Panc1 (cell line): ENCODE results near the gene LOXL3. TPM values are rescaled to one million over a fixed set of nuclear protein-coding genes. Genes with fewer than 3 reads are reported as not detected.

Experiments used
- ATAC-seq: fragments of 200-7000 bp; cut with Tn5 transposase; 2 replicates; pipeline ENCODE4 v1.9.1; 2020; ENCODE audit warnings: mild to moderate bottlenecking, moderate library complexity
- BruUV-seq: library from RNA; stranded (reverse); fragments of 400-500 nt; replicated peaks from 2 replicates; lab custom pipeline; 2021; lab: Mats Ljungman, UMichigan
- CTCF ChIA-PET: fragments of 300-600 bp; sonication (Branson Sonifier 250); formaldehyde crosslinking; loops from one replicate; lab custom pipeline; 2022; ENCODE audit warnings: antibody characterized with exemption; lab: Charles Lee
- POLR2A ChIA-PET: fragments of 300-600 bp; sonication (Branson Sonifier 250); formaldehyde crosslinking; loops from one replicate; lab custom pipeline; 2022; ENCODE audit warnings: antibody characterized with exemption; lab: Charles Lee
- DNase-seq: peaks from one replicate; pipeline ENCODE4 v3.0.0-alpha.2; 2010; ENCODE audit warnings: low read depth, low spot score
- H3K27ac ChIP-seq: 2 replicates; pipeline ENCODE4 v1.5.1; 2011; ENCODE audit warnings: mild to moderate bottlenecking, low read length, inconsistent platforms
- H3K27me3 ChIP-seq: fragments of 200-500 bp; sonication (Bioruptor generic); 2 replicates; pipeline ENCODE4 v1.6.0; 2014; ENCODE audit warnings: low read length, inconsistent platforms; ENCODE audit not compliant: control insufficient read depth, insufficient read depth
- H3K36me3 ChIP-seq: fragments of 200-500 bp; sonication (Bioruptor generic); 2 replicates; pipeline ENCODE4 v1.5.1; 2014; ENCODE audit warnings: inconsistent platforms, mild to moderate bottlenecking, low read length, moderate library complexity; ENCODE audit not compliant: control insufficient read depth, insufficient read depth
- H3K4me1 ChIP-seq: 2 replicates; pipeline ENCODE4 v1.5.1; 2011; ENCODE audit warnings: inconsistent platforms, mild to moderate bottlenecking, low read length, moderate library complexity; ENCODE audit not compliant: control insufficient read depth, insufficient read depth
- H3K4me3 ChIP-seq, 2 experiments: 2 replicates each; pipeline ENCODE4 v1.5.1; 2011 to 2012; ENCODE audit warnings: low read depth in 2 of 2, low read length in 2 of 2, mild to moderate bottlenecking in 2 of 2, inconsistent platforms in 1 of 2, moderate library complexity in 1 of 2
- H3K9me3 ChIP-seq: fragments of 200-500 bp; sonication (Bioruptor generic); 2 replicates; pipeline ENCODE4 v1.5.1; 2014; ENCODE audit warnings: low read depth, mild to moderate bottlenecking, inconsistent platforms, low read length, moderate library complexity; ENCODE audit not compliant: control insufficient read depth, insufficient read depth
- POLR2AphosphoS5 ChIP-seq: IDR thresholded peaks from 2 replicates; pipeline ENCODE4 v1.6.1; 2012; ENCODE audit warnings: mild to moderate bottlenecking, low read depth, low read length, moderate library complexity
- SIN3A ChIP-seq: IDR thresholded peaks from 2 replicates; pipeline ENCODE4 v1.6.1; 2012; ENCODE audit warnings: low read depth, mild to moderate bottlenecking, low read length, moderate library complexity, borderline replicate concordance; ENCODE audit not compliant: insufficient read depth
- TCF7L2 ChIP-seq: IDR thresholded peaks from 2 replicates; pipeline ENCODE4 v1.6.1; 2011; ENCODE audit warnings: mild to moderate bottlenecking, low read depth, low read length, inconsistent platforms
- in situ Hi-C: cut with HindIII; loops from 2 replicates; pipeline ENCODE4 v1.10.0; 2016; ENCODE audit warnings: low sequenced_read_pairs, low pct_unique_long_range_greater_than_20kb
- intact Hi-C: fragments of 100-400 bp; cut with micrococcal nuclease; formaldehyde crosslinking; loops from one replicate; pipeline ENCODE4 v1.10.0; 2022; ENCODE audit not compliant: unreplicated experiment
- total RNA-seq: library from RNA; stranded (reverse); gene quantifications from one replicate; pipeline ENCODE4 v1.2.1, GENCODE V29; 2021; ENCODE audit not compliant: unreplicated experiment
- TF ChIP-seq, protein P1 (sequence below), 2 experiments: IDR thresholded peaks; 2 replicates each; pipeline ENCODE4 v1.6.1; 2011 to 2012; ENCODE audit warnings: low read depth in 2 of 2, control low read depth in 1 of 2, low read length in 1 of 2, mild to moderate bottlenecking in 1 of 2, moderate library complexity in 1 of 2; ENCODE audit not compliant: insufficient read depth in 1 of 2
- TF ChIP-seq, protein P2 (sequence below): fragments of 450-650 bp; IDR thresholded peaks from 2 replicates; pipeline ENCODE4 v1.5.1; 2017; ENCODE audit warnings: mild to moderate bottlenecking

The LOXL3 gene
- total RNA-seq, 1 experiment from 2014 or later, result 1.0 TPM

DNA sequence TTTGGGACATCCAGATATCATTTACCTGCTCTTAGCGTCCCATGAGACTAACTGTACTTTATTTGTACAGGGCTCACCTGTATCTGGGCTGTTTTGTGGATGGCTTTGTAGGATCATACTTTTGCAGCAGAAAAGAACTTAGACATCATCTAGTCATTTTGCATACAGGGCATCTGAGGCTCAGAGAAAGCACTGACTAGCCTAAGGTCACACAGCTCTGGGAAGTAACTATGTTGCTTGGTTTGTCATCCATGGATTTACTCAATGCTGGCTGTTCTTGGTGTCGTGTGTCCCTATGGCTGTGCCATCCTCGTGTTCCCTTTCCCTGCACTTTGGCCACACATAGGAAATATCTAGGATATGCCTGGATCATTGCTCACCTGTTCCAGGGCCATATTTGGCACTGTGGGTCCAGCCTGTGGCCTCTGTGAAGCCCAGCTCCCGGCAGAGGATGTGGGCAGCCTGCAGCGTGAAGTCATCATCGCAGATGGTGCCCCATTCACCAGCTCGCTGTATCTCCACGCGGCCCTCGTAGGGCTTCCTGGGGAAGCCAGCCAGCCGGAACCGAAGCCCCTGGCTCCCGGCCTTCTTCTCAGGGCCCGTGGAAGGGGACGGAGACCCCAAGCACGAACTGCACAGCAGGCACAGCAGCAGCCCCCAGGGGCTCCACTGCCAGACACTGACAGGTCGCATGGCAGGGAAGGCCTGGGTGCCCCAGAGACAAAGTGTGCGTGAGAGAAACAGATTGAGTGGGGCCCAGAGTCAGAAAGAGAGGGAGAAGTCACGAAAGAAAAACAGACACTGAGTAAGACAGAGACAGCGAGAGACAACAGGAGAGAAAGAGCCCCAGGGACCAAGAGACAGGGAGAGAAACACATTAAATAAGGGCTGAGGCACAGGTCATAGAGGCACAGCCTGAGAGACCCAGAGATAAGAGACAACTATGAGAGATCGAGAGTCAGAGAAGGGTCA, 1.5 kb downstream of the LOXL3 start:
- ChIA-PET POLR2A (interaction anchor here (0.6 kb wide), 1 partner anchor 650 kb away, joined by 4 read pairs; no protein-coding TSS in a partner anchor), CTCF (no interaction called here)
- no peaks in the 10 kb centered on the region for H3K36me3 ChIP-seq
- BruUV-seq, result no TSS peak
- ATAC-seq (no peak), DNase-seq (no peak)
- peaks cover 23% of the 10 kb centered on the region for H3K4me1 ChIP-seq
- TF ChIP-seq SIN3A, result no peak
- no peak overlapping the region for H3K27ac ChIP-seq
- intact Hi-C loops, result no loop called here
- H3K27me3 ChIP-seq, result no peaks in the 10 kb centered on the region; the same call in 1 of the 2 replicates
- H3K4me3 ChIP-seq, result no peak overlapping the region
- H3K9me3 ChIP-seq, result no peaks in the 10 kb centered on the region
- in situ Hi-C loops, result no loop called here

DNA sequence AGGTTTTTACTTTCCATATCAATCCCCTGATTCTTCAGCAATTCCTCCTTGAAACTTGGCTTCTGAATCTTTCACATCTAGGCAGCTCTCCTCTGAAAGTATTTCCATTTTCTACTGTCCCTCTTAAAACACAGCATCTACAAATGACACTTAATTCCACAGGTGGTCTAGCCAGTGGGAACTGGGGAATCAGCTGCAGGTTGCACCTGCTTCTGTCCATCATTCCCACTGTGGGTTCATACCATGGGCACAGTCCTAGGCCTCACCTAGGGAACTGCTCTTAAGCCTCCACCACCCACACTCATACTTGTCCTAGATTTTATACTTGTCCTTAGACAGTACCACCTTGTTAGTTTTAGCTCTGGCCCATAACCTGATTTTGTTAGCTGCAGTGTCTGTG, 2.2 kb downstream of the LOXL3 start:
- in situ Hi-C loops, result no loop called here
- Histone ChIP-seq H3K36me3 (no peaks in the 10 kb centered on the region), H3K4me1 (peaks cover 23% of the 10 kb centered on the region), H3K9me3 (no peaks in the 10 kb centered on the region), H3K27me3 (no peaks in the 10 kb centered on the region; the same call in 1 of the 2 replicates), H3K4me3 (no peak overlapping the region), H3K27ac (no peak overlapping the region)
- POLR2A ChIA-PET, result interaction anchor here (0.6 kb wide), 1 partner anchor 651 kb away, joined by 4 read pairs; no protein-coding TSS in a partner anchor
- no peak for DNase-seq
- intact Hi-C loops, result no loop called here
- TF ChIP-seq, protein P1, sequence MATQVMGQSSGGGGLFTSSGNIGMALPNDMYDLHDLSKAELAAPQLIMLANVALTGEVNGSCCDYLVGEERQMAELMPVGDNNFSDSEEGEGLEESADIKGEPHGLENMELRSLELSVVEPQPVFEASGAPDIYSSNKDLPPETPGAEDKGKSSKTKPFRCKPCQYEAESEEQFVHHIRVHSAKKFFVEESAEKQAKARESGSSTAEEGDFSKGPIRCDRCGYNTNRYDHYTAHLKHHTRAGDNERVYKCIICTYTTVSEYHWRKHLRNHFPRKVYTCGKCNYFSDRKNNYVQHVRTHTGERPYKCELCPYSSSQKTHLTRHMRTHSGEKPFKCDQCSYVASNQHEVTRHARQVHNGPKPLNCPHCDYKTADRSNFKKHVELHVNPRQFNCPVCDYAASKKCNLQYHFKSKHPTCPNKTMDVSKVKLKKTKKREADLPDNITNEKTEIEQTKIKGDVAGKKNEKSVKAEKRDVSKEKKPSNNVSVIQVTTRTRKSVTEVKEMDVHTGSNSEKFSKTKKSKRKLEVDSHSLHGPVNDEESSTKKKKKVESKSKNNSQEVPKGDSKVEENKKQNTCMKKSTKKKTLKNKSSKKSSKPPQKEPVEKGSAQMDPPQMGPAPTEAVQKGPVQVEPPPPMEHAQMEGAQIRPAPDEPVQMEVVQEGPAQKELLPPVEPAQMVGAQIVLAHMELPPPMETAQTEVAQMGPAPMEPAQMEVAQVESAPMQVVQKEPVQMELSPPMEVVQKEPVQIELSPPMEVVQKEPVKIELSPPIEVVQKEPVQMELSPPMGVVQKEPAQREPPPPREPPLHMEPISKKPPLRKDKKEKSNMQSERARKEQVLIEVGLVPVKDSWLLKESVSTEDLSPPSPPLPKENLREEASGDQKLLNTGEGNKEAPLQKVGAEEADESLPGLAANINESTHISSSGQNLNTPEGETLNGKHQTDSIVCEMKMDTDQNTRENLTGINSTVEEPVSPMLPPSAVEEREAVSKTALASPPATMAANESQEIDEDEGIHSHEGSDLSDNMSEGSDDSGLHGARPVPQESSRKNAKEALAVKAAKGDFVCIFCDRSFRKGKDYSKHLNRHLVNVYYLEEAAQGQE (IDR thresholded peaks at IDR 0.05; ENCODE audit: insufficient read depth in 1 of 2, low read depth in 2 of 2, low read length in 1 of 2), result no peak
- TF ChIP-seq POLR2AphosphoS5 (no peak), TCF7L2 (no peak), SIN3A (no peak)
- TF ChIP-seq, protein P2, sequence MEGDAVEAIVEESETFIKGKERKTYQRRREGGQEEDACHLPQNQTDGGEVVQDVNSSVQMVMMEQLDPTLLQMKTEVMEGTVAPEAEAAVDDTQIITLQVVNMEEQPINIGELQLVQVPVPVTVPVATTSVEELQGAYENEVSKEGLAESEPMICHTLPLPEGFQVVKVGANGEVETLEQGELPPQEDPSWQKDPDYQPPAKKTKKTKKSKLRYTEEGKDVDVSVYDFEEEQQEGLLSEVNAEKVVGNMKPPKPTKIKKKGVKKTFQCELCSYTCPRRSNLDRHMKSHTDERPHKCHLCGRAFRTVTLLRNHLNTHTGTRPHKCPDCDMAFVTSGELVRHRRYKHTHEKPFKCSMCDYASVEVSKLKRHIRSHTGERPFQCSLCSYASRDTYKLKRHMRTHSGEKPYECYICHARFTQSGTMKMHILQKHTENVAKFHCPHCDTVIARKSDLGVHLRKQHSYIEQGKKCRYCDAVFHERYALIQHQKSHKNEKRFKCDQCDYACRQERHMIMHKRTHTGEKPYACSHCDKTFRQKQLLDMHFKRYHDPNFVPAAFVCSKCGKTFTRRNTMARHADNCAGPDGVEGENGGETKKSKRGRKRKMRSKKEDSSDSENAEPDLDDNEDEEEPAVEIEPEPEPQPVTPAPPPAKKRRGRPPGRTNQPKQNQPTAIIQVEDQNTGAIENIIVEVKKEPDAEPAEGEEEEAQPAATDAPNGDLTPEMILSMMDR, result no peak
- CTCF ChIA-PET, result no interaction called here
- no TSS peak for BruUV-seq
- ATAC-seq, result no peak
